DND-41 (cell line): Measurements from ENCODE around the gene NTRK1.

Experiments used
- ATAC-seq: fragments of 200-7000 bp; cut with Tn5 transposase; 3 replicates; pipeline ENCODE4 v1.9.1; 2021; ENCODE audit warnings: low read depth; ENCODE audit not compliant: insufficient read depth
- DNase-seq: peaks from one replicate; pipeline ENCODE4 v3.0.0-alpha.2; 2020
- H2AFZ ChIP-seq: 2 replicates; pipeline ENCODE4 v1.6.0; 2012; ENCODE audit warnings: low read depth, low read length
- H3K27ac ChIP-seq: 2 replicates; pipeline ENCODE4 v1.5.1; 2012; ENCODE audit warnings: low read length, inconsistent platforms
- H3K27me3 ChIP-seq: fragments of 200-600 bp; sonication (generic); 2 replicates; pipeline ENCODE4 v1.6.0; 2012; ENCODE audit warnings: low read length, mild to moderate bottlenecking, inconsistent platforms; ENCODE audit not compliant: insufficient read depth, poor library complexity
- H3K36me3 ChIP-seq: 2 replicates; pipeline ENCODE4 v1.5.1; 2012; ENCODE audit warnings: low read length, inconsistent platforms; ENCODE audit not compliant: insufficient read depth
- H3K4me1 ChIP-seq: 2 replicates; pipeline ENCODE4 v1.5.1; 2012; ENCODE audit warnings: mild to moderate bottlenecking, low read length; ENCODE audit not compliant: insufficient read depth
- H3K4me2 ChIP-seq: 2 replicates; pipeline ENCODE4 v1.6.0; 2012; ENCODE audit warnings: mild to moderate bottlenecking, moderate library complexity, low read length, inconsistent platforms; ENCODE audit not compliant: insufficient read depth
- H3K4me3 ChIP-seq, 2 experiments: fragments of 200-600 bp in 1 of 2; shearing (Covaris generic) in 1 of 2; 2 replicates each; pipeline ENCODE4 v1.5.1; 2012 to 2016; ENCODE audit warnings: inconsistent platforms in 2 of 2, low read length in 2 of 2, mild to moderate bottlenecking in 2 of 2, low read depth in 1 of 2, moderate library complexity in 1 of 2
- H3K79me2 ChIP-seq: 2 replicates; pipeline ENCODE4 v1.6.0; 2012; ENCODE audit warnings: low read length, inconsistent platforms; ENCODE audit not compliant: insufficient read depth
- H3K9ac ChIP-seq: 2 replicates; pipeline ENCODE4 v1.6.0; 2012; ENCODE audit warnings: low read depth, mild to moderate bottlenecking, inconsistent platforms, low read length, moderate library complexity
- H3K9me3 ChIP-seq: 2 replicates; pipeline ENCODE4 v1.5.1; 2012; ENCODE audit warnings: low read length, moderate library complexity, mild to moderate bottlenecking, inconsistent platforms; ENCODE audit not compliant: insufficient read depth, severe bottlenecking
- H4K20me1 ChIP-seq: 2 replicates; pipeline ENCODE4 v1.6.0; 2012; ENCODE audit warnings: low read length; ENCODE audit not compliant: insufficient read depth
- CTCF ChIP-seq: IDR thresholded peaks from 2 replicates; pipeline ENCODE4 v1.5.1; 2012; ENCODE audit warnings: borderline replicate concordance, low read length, moderate library complexity, mild to moderate bottlenecking; ENCODE audit not compliant: poor library complexity, severe bottlenecking; ENCODE audit errors: extremely low read depth
- EZH2 ChIP-seq: IDR thresholded peaks from 3 replicates; pipeline ENCODE4 v1.6.1; 2012; ENCODE audit warnings: borderline replicate concordance, low read depth, mild to moderate bottlenecking, moderate library complexity, low read length, inconsistent platforms; ENCODE audit not compliant: severe bottlenecking

The NTRK1 gene

GRCh38 chr1:156845055-156845952 lies 15.4 kb upstream of the NTRK1 start:
- Histone ChIP-seq H3K4me2 (no peak overlapping the region), H3K9me3 (no peaks in the 10 kb centered on the region), H3K9ac (no peak overlapping the region), H3K79me2 (no peaks in the 10 kb centered on the region), H3K4me1 (no peaks in the 10 kb centered on the region), H3K36me3 (no peaks in the 10 kb centered on the region), H3K27me3 (peaks cover 5% of the 10 kb centered on the region), H3K27ac (no peak overlapping the region), H3K4me3 (no peak overlapping the region), H2AFZ (no peak overlapping the region), H4K20me1 (peaks cover 5% of the 10 kb centered on the region; the same call in 1 of the 2 replicates)
- DNase-seq = no peak
- TF ChIP-seq EZH2 (no peak), CTCF (no peak)
- no peak for ATAC-seq

GRCh38 chr1:156845953-156846545 lies 14.6 kb upstream of the NTRK1 start:
- no peaks in the 10 kb centered on the region for H3K4me1 ChIP-seq
- no peaks in the 10 kb centered on the region for H3K36me3 ChIP-seq
- H3K27me3 ChIP-seq = peaks cover 5% of the 10 kb centered on the region
- H3K4me2 ChIP-seq = no peak overlapping the region
- no peak for DNase-seq
- H3K79me2 ChIP-seq = no peaks in the 10 kb centered on the region
- H4K20me1 ChIP-seq = peaks cover 5% of the 10 kb centered on the region; the same call in 1 of the 2 replicates
- no peak overlapping the region for H3K9ac ChIP-seq
- no peak overlapping the region for H2AFZ ChIP-seq
- H3K9me3 ChIP-seq = no peaks in the 10 kb centered on the region
- ATAC-seq = no peak
- no peak overlapping the region for H3K27ac ChIP-seq
- H3K4me3 ChIP-seq = no peak overlapping the region
- TF ChIP-seq EZH2 (no peak), CTCF (no peak)

GRCh38 chr1:156846643-156847042 lies 14.0 kb upstream of the NTRK1 start:
- ATAC-seq (no peak), DNase-seq (no peak)
- no peaks in the 10 kb centered on the region for H3K79me2 ChIP-seq
- H2AFZ ChIP-seq = no peak overlapping the region
- no peaks in the 10 kb centered on the region for H3K9me3 ChIP-seq
- no peaks in the 10 kb centered on the region for H3K36me3 ChIP-seq
- H3K27me3 ChIP-seq = peaks cover 5% of the 10 kb centered on the region
- no peak overlapping the region for H3K27ac ChIP-seq
- H3K4me1 ChIP-seq = no peaks in the 10 kb centered on the region
- no peak overlapping the region for H3K4me3 ChIP-seq
- no peak overlapping the region for H3K4me2 ChIP-seq
- H3K9ac ChIP-seq = no peak overlapping the region
- TF ChIP-seq EZH2 (no peak), CTCF (no peak)
- peaks cover 5% of the 10 kb centered on the region; the same call in 1 of the 2 replicates for H4K20me1 ChIP-seq
